Right lobe of liver (tissue), 4 donors: ENCODE measurements around the gene CBL.

Experiments
- POLR2A ChIP-seq: fragments of 450-650 bp; IDR thresholded peaks from one replicate; pipeline ENCODE4 v1.6.1; 2017; ENCODE audit warnings: antibody characterized with exemption, mild to moderate bottlenecking
- TF ChIP-seq, protein P1 (sequence below), 4 donors: fragments of 200-600 bp in 3 of 4; fragments of 450-650 bp in 1 of 4; IDR thresholded peaks; one replicate each; pipeline versions ENCODE4 v1.5.1 to v1.8.0; 2016 to 2022; ENCODE audit warnings: antibody characterized with exemption in 4 of 4, mild to moderate bottlenecking in 2 of 4
- donor health status: DM: no; HTN: no; CAD: no.
- donor health status: DM: no; HTN: no; CAD: no.
- donor health status: DM: no; HTN: yes; CAD: no.

DNA sequence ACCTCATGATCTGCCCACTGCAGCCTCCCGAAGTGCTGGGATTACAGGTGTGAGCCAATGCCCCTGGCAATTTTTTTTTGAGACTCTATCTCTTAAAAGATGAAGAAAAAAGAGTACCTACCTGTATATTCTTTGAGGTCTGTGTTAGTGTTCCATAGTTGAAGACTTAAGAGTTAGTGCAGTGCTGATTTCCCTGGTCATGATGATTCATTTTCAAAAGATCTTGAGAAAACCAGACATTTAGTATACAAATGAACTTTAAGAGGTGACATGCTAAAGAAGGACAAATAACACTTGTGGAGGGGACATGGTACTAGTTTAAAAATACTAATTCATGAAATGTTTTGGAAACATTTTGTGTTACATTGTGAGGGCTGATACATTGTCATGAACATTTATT lies 17.7 kb downstream of the CBL start:
- TF ChIP-seq, protein P1, sequence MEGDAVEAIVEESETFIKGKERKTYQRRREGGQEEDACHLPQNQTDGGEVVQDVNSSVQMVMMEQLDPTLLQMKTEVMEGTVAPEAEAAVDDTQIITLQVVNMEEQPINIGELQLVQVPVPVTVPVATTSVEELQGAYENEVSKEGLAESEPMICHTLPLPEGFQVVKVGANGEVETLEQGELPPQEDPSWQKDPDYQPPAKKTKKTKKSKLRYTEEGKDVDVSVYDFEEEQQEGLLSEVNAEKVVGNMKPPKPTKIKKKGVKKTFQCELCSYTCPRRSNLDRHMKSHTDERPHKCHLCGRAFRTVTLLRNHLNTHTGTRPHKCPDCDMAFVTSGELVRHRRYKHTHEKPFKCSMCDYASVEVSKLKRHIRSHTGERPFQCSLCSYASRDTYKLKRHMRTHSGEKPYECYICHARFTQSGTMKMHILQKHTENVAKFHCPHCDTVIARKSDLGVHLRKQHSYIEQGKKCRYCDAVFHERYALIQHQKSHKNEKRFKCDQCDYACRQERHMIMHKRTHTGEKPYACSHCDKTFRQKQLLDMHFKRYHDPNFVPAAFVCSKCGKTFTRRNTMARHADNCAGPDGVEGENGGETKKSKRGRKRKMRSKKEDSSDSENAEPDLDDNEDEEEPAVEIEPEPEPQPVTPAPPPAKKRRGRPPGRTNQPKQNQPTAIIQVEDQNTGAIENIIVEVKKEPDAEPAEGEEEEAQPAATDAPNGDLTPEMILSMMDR (IDR thresholded peaks at IDR 0.05) = no peak
- no peak for TF ChIP-seq POLR2A
